Subcutaneous abdominal adipose tissue (tissue), 5 donors: Measurements from ENCODE around the gene CTIF.

Experiments
- H3K27ac ChIP-seq: one replicate; pipeline ENCODE4 v1.7.0; 2013; ENCODE audit warnings: low read depth, mild to moderate bottlenecking, inconsistent platforms, low read length, moderate library complexity
- H3K27me3 ChIP-seq, 5 donors: one replicate each; pipeline ENCODE4 v1.7.0; 2013; ENCODE audit warnings: low read length in 5 of 5, inconsistent platforms in 1 of 5; ENCODE audit not compliant: control insufficient read depth in 5 of 5, insufficient read depth in 4 of 5
- H3K36me3 ChIP-seq, 5 donors: one replicate each; pipeline ENCODE4 v1.7.0; 2013; ENCODE audit warnings: low read length in 5 of 5; ENCODE audit not compliant: control insufficient read depth in 5 of 5, insufficient read depth in 5 of 5
- H3K4me1 ChIP-seq, 5 donors: one replicate each; pipeline ENCODE4 v1.7.0; 2013; ENCODE audit warnings: low read length in 5 of 5, mild to moderate bottlenecking in 3 of 5, moderate library complexity in 1 of 5; ENCODE audit not compliant: control insufficient read depth in 5 of 5, insufficient read depth in 5 of 5
- H3K4me3 ChIP-seq, 5 donors: one replicate each; pipeline ENCODE4 v1.7.0; 2013; ENCODE audit warnings: low read length in 5 of 5, low read depth in 1 of 5
- H3K9ac ChIP-seq, 5 donors: one replicate each; pipeline ENCODE4 v1.7.0; 2013; ENCODE audit warnings: low read length in 5 of 5, mild to moderate bottlenecking in 4 of 5, moderate library complexity in 3 of 5
- H3K9me3 ChIP-seq, 5 donors: one replicate each; pipeline ENCODE4 v1.7.0; 2013; ENCODE audit warnings: low read length in 5 of 5; ENCODE audit not compliant: control insufficient read depth in 5 of 5
- donor health status: healthy.
- donor health status: healthy.
- donor health status: healthy.
- donor health status: healthy.
- donor health status: healthy.

The CTIF gene

GRCh38 chr18:48735080-48735676 lies 196.3 kb downstream of the CTIF start:
- no peak overlapping the region for H3K9ac ChIP-seq
- H3K4me1 ChIP-seq = peaks cover 3 to 37% (median 31%) of the 10 kb centered on the region in 5 donors
- no peaks in the 10 kb centered on the region for H3K9me3 ChIP-seq
- no peak overlapping the region for H3K27ac ChIP-seq
- no peaks in the 10 kb centered on the region for H3K27me3 ChIP-seq
- peaks cover 0 to 12% (median 3%) of the 10 kb centered on the region in 5 donors for H3K36me3 ChIP-seq
- H3K4me3 ChIP-seq = no peak overlapping the region

GRCh38 chr18:48735681-48736255 lies 196.9 kb downstream of the CTIF start:
- Histone ChIP-seq H3K4me3 (no peak overlapping the region), H3K27ac (no peak overlapping the region), H3K4me1 (peaks cover 3 to 39% (median 36%) of the 10 kb centered on the region in 5 donors), H3K9ac (no peak overlapping the region), H3K36me3 (peaks cover 0 to 12% (median 3%) of the 10 kb centered on the region in 5 donors), H3K27me3 (no peaks in the 10 kb centered on the region), H3K9me3 (no peaks in the 10 kb centered on the region)

GRCh38 chr18:48736321-48737260 lies 197.8 kb downstream of the CTIF start:
- peaks cover 3 to 41% (median 39%) of the 10 kb centered on the region in 5 donors for H3K4me1 ChIP-seq
- H3K27me3 ChIP-seq = no peaks in the 10 kb centered on the region
- no peak overlapping the region for H3K27ac ChIP-seq
- H3K4me3 ChIP-seq = no peak overlapping the region
- H3K36me3 ChIP-seq = peaks cover 0 to 12% (median 3%) of the 10 kb centered on the region in 5 donors
- no peak overlapping the region for H3K9ac ChIP-seq
- H3K9me3 ChIP-seq = no peaks in the 10 kb centered on the region

GRCh38 chr18:48739266-48740067 lies 200.6 kb downstream of the CTIF start:
- Histone ChIP-seq H3K4me3 (no peak overlapping the region), H3K27ac (peak overlapping the region; percentile 55), H3K9ac (peak overlapping the region in 1 of 5 donors; percentile 21), H3K9me3 (no peaks in the 10 kb centered on the region), H3K27me3 (no peaks in the 10 kb centered on the region), H3K4me1 (peaks cover 3 to 55% (median 47%) of the 10 kb centered on the region in 5 donors), H3K36me3 (peaks cover 0 to 4% (median 0%) of the 10 kb centered on the region in 5 donors)

- no peak overlapping the region for H3K9ac ChIP-seq
- peaks cover 3 to 53% (median 44%) of the 10 kb centered on the region in 5 donors for H3K4me1 ChIP-seq
- H3K27ac ChIP-seq = peak overlapping the region; percentile 55
Observed at GRCh38 chr18:48740068-48740440, 201.2 kb downstream of the CTIF start.

GRCh38 chr18:48740851-48741485 lies 202.1 kb downstream of the CTIF start:
- no peaks in the 10 kb centered on the region for H3K27me3 ChIP-seq
- no peak overlapping the region for H3K9ac ChIP-seq
- H3K9me3 ChIP-seq = no peaks in the 10 kb centered on the region
- H3K27ac ChIP-seq = peak overlapping the region; percentile 32
- H3K36me3 ChIP-seq = peaks cover 0 to 3% (median 0%) of the 10 kb centered on the region in 5 donors
- H3K4me1 ChIP-seq = peaks cover 3 to 55% (median 44%) of the 10 kb centered on the region in 5 donors
- H3K4me3 ChIP-seq = no peak overlapping the region

More at GRCh38 chr18:48740068-48740440, 201.2 kb downstream of the CTIF start:
- no peaks in the 10 kb centered on the region for H3K27me3 ChIP-seq
- no peaks in the 10 kb centered on the region for H3K9me3 ChIP-seq
- H3K4me3 ChIP-seq = no peak overlapping the region
- H3K36me3 ChIP-seq = peaks cover 0 to 4% (median 0%) of the 10 kb centered on the region in 5 donors

- H3K4me1 ChIP-seq = peaks cover 3 to 55% (median 44%) of the 10 kb centered on the region in 5 donors
- H3K9ac ChIP-seq = peak overlapping the region in 1 of 5 donors; percentile 4
- H3K27me3 ChIP-seq = no peaks in the 10 kb centered on the region
- peak overlapping the region; percentile 98 for H3K27ac ChIP-seq
- no peak overlapping the region for H3K4me3 ChIP-seq
- peaks cover 0 to 4% (median 1%) of the 10 kb centered on the region in 5 donors for H3K36me3 ChIP-seq
- no peaks in the 10 kb centered on the region for H3K9me3 ChIP-seq
Observed at GRCh38 chr18:48741866-48742265, 203.0 kb downstream of the CTIF start.

GRCh38 chr18:48742304-48742703 lies 203.5 kb downstream of the CTIF start:
- peak overlapping the region; percentile 98 for H3K27ac ChIP-seq
- H3K4me1 ChIP-seq = peaks cover 3 to 55% (median 44%) of the 10 kb centered on the region in 5 donors
- peak overlapping the region in 1 of 5 donors; percentile 4 for H3K9ac ChIP-seq
- H3K27me3 ChIP-seq = no peaks in the 10 kb centered on the region
- H3K4me3 ChIP-seq = no peak overlapping the region
- H3K36me3 ChIP-seq = peaks cover 0 to 4% (median 0%) of the 10 kb centered on the region in 5 donors
- H3K9me3 ChIP-seq = no peaks in the 10 kb centered on the region
